HG03439 (cell line): ENCODE results near the gene METTL25.

Source experiments
- ATAC-seq: cut with Tn5 transposase; IDR thresholded peaks from one replicate; pipeline ENCODE4 v1.9.1; 2021; ENCODE audit warnings: mild to moderate bottlenecking, moderate library complexity; ENCODE audit not compliant: unreplicated experiment

The METTL25 gene

DNA sequence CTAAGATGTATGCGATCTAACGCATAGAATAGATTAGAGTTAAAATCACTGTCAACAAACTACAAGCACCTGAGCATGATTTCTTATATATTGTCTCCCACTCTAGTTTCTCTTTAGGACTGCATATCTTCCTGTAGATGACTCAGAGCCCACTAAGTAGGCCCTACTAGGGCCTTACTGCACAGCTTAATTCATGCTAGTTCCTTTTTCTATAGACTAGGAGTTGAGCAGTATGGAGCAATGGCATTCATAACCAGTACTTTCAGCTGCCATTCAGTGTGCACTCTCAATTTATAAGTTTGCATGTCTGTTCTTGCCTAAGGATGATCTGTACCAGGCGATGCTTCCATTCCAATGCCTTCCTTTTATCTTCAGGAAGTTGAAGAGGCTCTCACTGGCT lies 103.5 kb downstream of the METTL25 start:
- no peak for ATAC-seq

DNA sequence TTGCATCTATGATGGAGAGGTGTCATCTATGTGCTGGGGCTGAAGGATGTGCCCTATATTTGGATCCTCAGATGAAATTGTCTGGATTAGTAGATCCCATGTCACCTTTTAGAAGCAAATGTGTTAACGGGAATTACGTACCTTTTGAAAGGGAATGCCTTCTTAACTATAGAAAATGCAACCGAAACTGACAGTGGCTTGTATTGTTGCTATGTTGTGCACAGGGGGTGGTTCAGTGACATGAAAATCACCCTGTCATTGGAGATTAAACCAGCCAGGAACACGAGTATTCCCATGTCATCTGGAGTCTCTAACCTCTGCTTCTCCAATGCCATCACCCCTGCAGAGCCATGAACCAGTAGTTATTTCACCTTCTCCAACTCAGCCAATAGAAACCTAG lies 110.2 kb downstream of the METTL25 start:
- no peak for ATAC-seq

DNA sequence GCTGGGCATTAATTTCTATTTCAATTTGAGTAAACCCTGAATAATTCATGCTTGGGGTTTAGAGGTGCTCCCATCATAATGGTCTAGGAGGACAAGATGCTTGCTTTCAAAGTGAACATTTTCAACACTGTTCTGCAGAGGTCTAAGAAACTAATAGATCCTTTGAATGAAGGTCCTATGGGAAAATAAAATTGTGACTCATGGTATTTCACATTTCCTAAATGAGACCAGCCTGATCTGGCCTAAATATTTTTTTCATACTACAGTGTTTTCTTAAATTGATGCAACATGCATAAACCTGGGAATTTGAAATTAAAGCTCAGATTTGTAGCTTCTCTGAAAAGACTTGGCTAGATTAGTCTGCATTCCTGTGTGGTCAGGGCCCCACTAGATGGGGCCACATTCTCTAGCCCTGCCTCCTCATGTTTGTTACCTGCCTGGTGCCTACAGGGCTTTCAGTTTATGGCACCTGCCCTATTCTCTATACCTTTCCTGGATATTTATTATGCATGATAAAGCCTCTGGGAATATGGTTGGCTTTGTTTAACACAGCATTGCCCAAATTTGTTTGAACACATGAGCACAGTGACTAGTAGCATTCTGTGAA lies 112.7 kb downstream of the METTL25 start:
- no peak for ATAC-seq

- ATAC-seq: no peak
Measured at GRCh38 chr12:82473111-82473754, 114.9 kb downstream of the METTL25 start.

DNA sequence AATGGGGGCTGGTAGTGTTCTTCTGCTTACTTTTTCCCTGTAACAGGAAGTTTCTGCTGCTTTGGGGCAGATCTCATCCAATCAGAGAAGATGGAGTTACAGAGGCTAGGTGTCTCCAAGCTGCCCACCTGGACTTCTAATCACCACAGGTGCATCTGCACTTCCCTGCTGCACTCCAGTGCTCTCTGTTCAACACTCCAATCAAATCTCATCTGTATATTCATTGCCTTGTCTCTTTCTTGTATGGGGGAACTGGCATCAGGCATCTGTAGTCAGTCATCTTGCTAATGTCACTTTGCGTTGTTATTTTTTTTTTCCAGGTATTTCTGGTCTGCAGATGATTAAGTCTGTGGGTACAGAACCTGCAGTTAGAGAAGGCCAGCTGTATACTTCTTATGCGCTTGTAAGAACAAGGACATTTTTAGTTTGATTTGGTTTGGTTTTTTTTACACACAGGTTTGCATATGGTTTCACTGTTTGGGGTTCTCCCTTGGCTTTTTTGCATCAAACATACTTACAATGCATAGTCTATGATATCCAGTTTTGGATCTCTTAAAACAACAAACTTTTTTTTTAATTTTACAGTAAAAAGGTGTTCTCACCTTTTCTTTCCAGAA lies 116.0 kb downstream of the METTL25 start:
- peak; percentile 89 for ATAC-seq

- no peak for ATAC-seq
Measured at GRCh38 chr12:82474798-82475184, 116.5 kb downstream of the METTL25 start.

DNA sequence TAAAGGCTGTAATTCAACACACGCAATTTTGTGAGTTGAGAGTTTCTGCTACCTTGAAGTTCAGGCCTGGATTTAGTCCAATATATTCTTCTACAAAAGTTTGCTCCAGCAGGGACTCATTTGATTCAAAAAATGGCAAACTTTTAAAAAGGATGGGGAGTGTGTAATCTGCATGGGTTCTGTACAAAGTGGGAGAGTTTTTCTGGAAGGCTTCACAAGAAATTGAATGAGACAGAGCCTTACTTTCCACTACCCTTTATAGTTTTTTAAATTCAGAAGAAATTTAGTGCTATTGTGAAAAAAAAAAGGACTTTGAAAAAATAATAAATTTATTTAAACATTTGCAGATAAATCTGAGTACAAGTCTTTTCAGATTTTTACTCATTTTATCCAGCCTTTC lies 116.9 kb downstream of the METTL25 start:
- no peak for ATAC-seq

GRCh38 chr12:82476511-82476910 lies 118.2 kb downstream of the METTL25 start:
- no peak for ATAC-seq

DNA sequence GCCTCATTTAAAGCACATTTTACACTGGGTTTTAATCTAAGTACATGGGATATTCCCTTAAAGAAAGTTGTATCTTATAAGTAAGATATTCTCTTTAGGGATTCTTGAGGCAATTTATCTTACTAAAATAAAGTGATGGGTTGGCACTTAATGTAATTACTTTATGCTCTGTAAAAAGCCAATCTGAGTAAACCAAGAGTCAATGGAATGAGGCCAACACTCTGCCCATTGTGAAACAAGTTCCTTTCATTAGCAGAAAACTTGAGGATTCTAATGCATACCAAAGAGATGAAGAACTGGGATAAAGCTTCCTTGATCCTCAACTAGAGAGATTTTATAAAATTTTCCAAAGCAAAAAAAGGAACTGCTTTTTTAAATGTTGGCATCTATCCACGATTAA lies 121.2 kb downstream of the METTL25 start:
- no peak for ATAC-seq

DNA sequence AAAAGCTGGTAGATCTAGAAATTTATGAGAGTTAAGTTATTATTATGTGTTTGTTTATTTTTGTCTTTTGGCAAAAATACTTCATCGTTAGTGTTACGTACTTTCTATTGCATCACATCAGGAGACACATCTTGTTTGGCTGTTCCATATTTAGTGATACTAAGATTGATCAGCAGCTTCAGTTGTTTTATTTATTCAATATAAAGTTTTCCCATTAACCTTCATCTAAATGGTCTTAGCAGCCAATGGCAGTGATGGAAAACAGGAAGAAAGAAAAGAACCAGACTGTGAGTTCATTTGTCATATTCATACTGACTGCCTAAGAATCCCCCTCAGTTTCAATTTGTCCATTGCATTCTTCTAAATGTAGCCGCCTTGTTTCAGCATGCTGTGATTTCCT lies 122.3 kb downstream of the METTL25 start:
- no peak for ATAC-seq

GRCh38 chr12:82481954-82482353 lies 123.6 kb downstream of the METTL25 start:
- no peak for ATAC-seq

DNA sequence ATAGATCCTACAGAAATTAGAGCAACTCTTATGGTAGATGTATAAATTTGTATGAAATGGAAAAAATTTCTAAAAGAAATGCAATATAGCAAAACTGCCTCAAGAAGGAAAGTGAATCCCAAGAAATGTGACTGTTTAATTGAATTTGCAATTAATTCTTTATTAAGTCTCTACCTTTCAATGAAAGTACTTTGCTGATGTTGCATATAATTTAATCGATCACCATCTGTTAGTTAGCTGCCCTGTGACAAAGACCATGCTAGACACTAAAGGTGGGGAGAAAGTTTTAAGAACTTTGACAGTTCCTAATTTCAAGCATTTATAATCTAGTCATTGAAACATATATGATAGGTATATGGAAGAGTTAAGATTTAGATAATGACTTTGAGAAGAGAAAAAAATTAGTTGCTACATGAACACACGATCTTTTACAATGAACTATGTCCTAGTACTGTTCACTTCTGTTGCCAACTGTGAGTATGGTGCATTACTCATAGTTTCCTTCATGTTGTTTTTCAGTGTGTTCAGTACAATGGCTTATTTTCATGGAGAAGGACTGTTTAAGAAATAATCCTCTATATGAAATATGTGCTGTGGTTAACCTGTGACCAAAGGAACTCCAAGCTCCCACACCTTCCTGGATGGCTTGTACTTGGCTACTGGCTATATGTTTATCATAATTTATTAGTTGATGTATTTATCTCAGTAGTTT lies 128.4 kb downstream of the METTL25 start:
- no peak for ATAC-seq

DNA sequence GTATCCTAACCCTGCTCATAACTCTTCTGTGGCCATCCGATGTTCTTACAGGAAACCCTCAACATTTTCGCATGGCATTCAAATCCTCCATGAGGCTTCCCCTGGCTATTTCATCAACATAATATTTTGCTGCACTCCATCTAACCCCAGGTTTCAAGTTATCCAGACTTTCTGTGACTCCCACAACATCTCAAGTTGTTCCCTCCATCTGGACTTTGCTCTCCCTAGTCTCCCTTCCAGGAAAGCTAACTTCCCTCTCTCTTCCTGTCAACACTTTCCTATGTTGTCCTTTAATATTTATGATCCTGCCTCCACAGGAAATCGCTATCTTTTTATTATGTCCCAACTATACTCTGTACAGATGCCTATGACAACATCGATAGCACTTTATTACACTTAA lies 146.1 kb downstream of the METTL25 start:
- ATAC-seq: no peak

GRCh38 chr12:82505150-82505549 lies 146.8 kb downstream of the METTL25 start:
- no peak for ATAC-seq

DNA sequence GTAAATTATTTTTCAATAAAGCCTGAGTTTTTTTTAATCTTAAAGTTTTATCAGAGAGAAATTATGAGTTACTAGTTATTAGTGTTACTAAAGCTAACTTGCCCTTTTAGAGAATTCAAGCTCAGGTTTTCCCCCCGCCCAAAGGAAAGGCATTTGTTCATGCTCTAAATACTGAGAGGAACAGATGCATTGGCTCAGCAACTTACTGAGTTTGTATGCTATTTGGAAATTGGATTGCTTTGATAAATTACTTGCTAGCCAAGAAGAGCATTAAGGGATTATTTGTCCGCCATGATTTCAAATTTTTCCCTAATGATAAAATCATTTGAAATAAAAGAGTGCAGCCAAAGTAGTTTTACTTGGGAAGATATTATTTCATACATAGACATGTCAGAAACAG lies 149.4 kb downstream of the METTL25 start:
- no peak for ATAC-seq

GRCh38 chr12:82510386-82510785 lies 152.1 kb downstream of the METTL25 start:
- no peak for ATAC-seq

GRCh38 chr12:82514880-82515279 lies 156.6 kb downstream of the METTL25 start:
- ATAC-seq: no peak

- no peak for ATAC-seq
Measured at GRCh38 chr12:82515652-82516051, 157.3 kb downstream of the METTL25 start.

DNA sequence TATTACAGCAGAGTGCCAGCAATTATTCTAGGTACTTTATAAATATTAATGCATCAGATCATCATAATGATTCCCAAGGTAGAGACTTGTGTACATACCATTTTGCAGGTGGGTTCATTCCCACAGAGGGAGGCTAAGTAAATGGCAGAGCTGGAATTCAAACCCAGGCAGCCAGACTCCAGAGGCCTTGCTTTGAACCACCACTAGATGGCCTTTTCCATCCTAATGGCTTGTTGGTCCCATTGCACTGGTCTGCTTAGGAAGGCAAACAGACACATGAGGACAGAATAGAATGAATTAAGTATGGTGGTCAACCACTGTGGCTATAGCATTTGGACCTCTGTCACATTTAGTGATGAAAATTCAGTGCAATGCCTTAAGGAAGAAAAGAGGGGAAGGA lies 158.7 kb downstream of the METTL25 start:
- peak; percentile 77 for ATAC-seq

DNA sequence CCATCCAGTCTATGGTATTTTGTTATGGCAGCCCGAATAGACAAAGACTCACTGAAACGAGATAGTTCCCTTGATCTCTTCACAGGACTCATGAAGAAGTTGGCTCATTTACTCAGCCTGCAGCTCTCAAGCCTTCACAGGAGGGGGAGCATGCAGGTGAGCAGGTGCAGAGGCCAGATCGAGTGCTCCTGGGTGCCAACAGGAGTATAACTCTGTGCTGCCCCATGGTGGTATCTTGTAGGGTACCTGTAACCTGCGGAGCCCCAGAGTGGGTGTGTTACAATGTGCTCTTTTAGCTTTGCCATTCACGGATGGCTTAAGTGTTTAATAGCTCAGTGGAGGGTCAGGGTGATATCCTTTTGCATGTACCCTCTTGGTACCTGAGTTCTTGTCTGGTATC lies 159.5 kb downstream of the METTL25 start:
- no peak for ATAC-seq

DNA sequence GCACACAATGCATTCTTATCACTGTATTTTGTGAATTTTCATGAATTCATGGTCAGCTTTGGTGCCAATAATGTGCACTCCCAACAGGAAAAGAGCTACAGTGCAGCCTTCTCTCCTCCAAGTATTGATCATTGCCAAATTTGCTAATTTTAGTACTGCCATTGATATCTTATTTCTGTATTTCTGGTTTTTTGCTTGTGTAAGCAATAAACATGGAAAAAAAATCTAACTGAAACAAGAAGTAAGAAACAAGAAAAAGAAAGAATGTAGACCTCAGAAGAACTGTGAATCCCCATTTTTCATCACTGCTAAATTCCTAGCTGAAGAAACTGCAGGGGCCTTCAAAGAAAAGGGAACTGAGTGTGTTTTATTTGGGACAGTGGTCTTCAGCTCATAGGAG lies 161.2 kb downstream of the METTL25 start:
- ATAC-seq: no peak

GRCh38 chr12:82522285-82522684 lies 164.0 kb downstream of the METTL25 start:
- no peak for ATAC-seq
